GM19240 (cell line): ENCODE results near the gene CEP152.

Experiments used
- DNase-seq: peaks from one replicate; pipeline ENCODE4 v3.0.0; 2011; ENCODE audit warnings: low spot score; ENCODE audit not compliant: insufficient read length

The CEP152 gene

DNA sequence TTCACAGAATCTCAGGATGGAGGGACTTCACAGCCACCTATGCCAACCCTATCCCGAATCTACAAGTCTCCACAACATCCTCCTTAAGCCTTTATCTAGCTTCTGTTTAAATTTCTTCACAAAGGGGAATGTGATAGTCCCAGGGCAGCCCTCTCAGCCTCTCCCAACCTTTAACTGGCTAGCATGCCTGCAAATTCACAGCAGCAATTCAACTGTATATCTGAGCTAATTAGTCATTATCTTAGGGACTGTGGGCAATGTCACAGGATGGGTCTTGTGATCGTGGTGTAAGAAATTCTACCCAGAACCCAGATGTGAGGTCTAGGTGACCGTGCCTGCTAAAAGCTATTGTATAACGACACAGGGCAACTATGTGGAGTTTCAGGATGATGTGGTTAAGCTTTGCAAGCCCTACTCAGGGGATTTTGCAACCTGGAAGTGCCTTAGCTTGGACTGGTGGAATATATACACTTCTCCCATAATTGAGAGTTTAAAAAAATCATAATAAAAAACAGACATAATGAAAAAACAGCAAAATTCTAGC is 99.8 kb downstream of the CEP152 start:
- DNase-seq: no peak

GRCh38 chr15:48708641-48709040 is 102.2 kb downstream of the CEP152 start:
- DNase-seq: no peak

- DNase-seq: no peak
These were observed 105.5 kb downstream of the CEP152 start for GRCh38 chr15:48705381-48705780.

DNA sequence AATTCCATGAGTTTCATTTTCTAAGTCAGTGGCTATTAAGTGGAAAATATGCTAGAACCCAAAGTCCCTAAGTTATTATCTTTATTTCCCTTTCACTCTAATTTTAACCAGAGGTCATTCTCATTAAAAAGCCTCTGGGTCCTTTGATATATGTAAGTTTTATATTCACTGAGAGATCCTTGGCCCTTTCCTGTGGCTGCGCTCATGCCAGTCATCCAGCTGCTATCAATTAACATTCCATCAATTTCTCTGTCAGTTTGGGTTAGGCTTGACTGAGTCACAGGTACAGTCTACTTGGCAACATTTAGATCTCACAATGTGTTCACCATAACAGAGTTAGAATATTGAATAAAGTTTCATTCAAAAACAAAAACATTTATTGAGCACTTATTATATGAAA is 107.3 kb downstream of the CEP152 start:
- no peak for DNase-seq

DNA sequence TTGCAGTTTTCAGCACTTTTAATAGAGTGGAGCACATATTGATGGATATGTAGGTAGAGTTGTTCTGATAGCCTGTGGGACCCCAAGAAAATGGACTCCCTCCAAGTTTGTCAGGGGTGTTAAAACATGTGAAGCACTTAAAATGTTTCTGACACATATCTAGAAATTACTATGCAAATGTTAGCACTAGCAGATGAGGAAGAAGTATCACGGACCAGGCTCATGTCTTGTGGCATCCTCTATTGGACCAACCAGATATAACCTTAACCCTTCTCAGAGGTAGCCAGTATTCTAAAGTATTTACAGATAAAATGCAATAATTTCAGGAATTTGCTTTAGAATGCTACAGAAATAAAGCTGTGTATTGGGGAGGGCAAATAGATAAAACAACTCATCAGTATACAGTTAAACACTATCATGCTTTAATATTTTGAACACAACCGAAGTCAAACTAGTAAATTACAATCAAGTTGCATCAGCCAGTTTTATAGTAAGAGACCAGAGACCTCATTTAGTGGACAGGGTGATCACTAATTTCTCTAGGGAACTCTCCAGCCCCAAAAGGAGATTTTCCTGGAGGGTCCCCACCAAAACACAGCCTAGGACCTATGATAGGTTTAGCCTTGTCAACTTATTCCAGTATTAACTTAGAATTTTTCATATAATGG is 108.2 kb downstream of the CEP152 start:
- no peak for DNase-seq

DNA sequence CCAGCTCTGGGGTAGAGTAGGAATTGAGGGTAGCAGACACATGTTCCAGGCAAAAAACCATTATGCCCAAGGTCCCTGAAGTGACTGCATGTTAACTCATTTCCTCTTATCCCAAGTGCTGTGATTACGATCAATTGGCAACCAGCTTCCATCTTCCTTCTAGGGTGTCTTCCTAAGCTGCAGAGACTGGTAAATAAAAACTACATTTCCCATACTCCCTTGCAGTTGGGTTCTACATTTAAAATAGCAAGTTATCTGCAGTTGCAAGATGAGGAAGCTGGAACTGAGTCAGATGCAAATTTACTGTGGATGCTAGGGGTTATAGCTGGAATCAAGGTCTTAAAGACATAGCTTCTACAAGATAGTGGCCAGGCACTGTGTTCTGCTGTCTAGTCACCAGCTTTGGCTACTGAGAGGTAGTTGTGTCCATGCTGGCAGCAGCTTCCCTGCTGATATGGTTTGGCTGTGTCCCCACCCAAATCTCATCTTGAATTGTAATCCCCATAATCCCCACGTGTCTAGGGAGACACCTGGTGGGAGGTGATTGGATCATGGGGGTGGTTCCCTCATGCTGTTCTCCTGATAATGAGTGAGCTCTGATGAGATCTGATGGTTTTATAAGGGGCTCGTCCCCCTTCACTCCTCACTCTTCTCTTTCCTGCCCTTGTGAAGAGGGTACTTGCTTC is 114.1 kb downstream of the CEP152 start:
- DNase-seq: no peak

DNA sequence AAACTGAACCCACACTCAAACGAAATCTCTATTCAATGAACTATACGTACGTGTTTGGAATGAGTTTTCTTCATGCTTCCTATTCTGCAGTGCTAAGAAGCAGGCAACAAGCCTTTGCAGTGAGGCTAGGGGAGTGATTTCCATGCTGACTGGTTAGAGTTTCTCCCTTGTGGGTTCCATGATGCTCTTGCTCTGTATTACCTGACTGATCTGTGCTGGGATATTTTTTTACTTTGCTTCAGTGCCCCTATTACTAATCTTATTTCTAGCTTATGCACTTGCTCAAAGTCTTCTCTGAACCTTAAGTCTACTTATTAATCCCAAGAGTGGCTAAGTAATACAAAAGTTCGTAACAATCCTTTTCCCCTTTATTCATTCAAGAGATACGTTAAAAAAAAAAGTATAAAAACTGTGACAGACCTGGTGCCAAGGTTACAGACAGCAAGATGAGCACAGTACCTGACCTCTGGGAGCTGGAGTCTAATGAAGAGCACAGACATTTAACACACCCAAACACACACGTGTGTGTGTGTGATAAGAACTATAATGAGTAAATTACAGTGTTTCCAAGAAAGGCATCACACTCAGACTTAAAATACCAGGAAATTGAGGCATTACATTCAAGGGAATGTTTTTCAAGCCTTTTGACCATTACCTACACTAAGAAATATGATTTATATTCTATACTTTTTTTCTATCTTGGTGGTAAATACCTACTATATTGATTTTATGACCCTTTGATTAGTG is 114.9 kb downstream of the CEP152 start:
- no peak for DNase-seq

- no peak for DNase-seq
These were observed 115.6 kb downstream of the CEP152 start for GRCh38 chr15:48695088-48695826.

- DNase-seq: no peak
These were observed 117.4 kb downstream of the CEP152 start for GRCh38 chr15:48693484-48693883.

GRCh38 chr15:48688493-48688892 is 122.4 kb downstream of the CEP152 start:
- DNase-seq: no peak
